Kidney epithelial cell (primary cell): ENCODE data around the gene CCSAP. TPM values are rescaled to one million over a fixed set of nuclear protein-coding genes. Genes with fewer than 3 reads are reported as not detected.

Source experiments
- DNase-seq: peaks from one replicate; pipeline ENCODE4 v3.0.0-alpha.2; 2010; ENCODE audit warnings: low read depth
- H3K27me3 ChIP-seq: 2 replicates; pipeline ENCODE4 v1.6.0; 2011; ENCODE audit warnings: low read length; ENCODE audit not compliant: control insufficient read depth, insufficient read depth
- H3K36me3 ChIP-seq: 2 replicates; pipeline ENCODE4 v1.5.1; 2011; ENCODE audit warnings: low read length; ENCODE audit not compliant: control insufficient read depth, insufficient read depth
- H3K4me3 ChIP-seq: 2 replicates; pipeline ENCODE4 v1.5.1; 2011; ENCODE audit warnings: low read depth, mild to moderate bottlenecking, control low read depth, low read length
- CTCF ChIP-seq: IDR thresholded peaks from 2 replicates; pipeline ENCODE4 v1.5.1; 2011; ENCODE audit warnings: mild to moderate bottlenecking, moderate library complexity, low read length, control low read depth, inconsistent platforms; ENCODE audit not compliant: insufficient read depth, poor library complexity, severe bottlenecking
- total RNA-seq: library from RNA; depleted of rRNA; stranded (reverse); fragments of >200 nt; gene quantifications from 2 replicates; pipeline ENCODE4 v1.2.3, GENCODE V29; 2015

The CCSAP gene
- total RNA-seq, 1 donor from 2014 or later: 3.0 TPM

- no peak for TF ChIP-seq CTCF
- no peaks in the 10 kb centered on the region for H3K36me3 ChIP-seq
- no peak overlapping the region for H3K4me3 ChIP-seq
- H3K27me3 ChIP-seq: no peaks in the 10 kb centered on the region
- no peak for DNase-seq
Observed at GRCh38 chr1:229281339-229281926, 61.4 kb downstream of the CCSAP start.

GRCh38 chr1:229280921-229281320, 61.9 kb downstream of the CCSAP start:
- Histone ChIP-seq H3K27me3 (no peaks in the 10 kb centered on the region), H3K36me3 (no peaks in the 10 kb centered on the region), H3K4me3 (no peak overlapping the region)
- no peak for TF ChIP-seq CTCF
- no peak for DNase-seq

GRCh38 chr1:229280037-229280828, 62.6 kb downstream of the CCSAP start:
- Histone ChIP-seq H3K27me3 (no peaks in the 10 kb centered on the region), H3K4me3 (no peak overlapping the region), H3K36me3 (no peaks in the 10 kb centered on the region)
- no peak for DNase-seq
- TF ChIP-seq CTCF: no peak

GRCh38 chr1:229279242-229279641, 63.6 kb downstream of the CCSAP start:
- TF ChIP-seq CTCF: no peak
- Histone ChIP-seq H3K27me3 (no peaks in the 10 kb centered on the region), H3K4me3 (no peak overlapping the region), H3K36me3 (no peaks in the 10 kb centered on the region)
- DNase-seq: no peak

GRCh38 chr1:229278120-229278741, 64.6 kb downstream of the CCSAP start:
- no peaks in the 10 kb centered on the region for H3K36me3 ChIP-seq
- H3K4me3 ChIP-seq: no peak overlapping the region
- no peaks in the 10 kb centered on the region for H3K27me3 ChIP-seq
- DNase-seq: no peak
- no peak for TF ChIP-seq CTCF
